Measurements from ENCODE around the gene C10orf90. TPM values are rescaled to one million over a fixed set of nuclear protein-coding genes. Genes with fewer than 3 reads are reported as not detected.
A peak's percentile ranks its signal among the peaks of the same experiment; 100 is the strongest.
"Not testable (repeated sequence)": the region's sequence is repeated elsewhere in the genome, so short reads cannot be mapped to it uniquely, and the experiment has no call there.

C10orf90 gene
- total RNA-seq, 1 donor from 2014 or later = 0.89 TPM

DNA sequence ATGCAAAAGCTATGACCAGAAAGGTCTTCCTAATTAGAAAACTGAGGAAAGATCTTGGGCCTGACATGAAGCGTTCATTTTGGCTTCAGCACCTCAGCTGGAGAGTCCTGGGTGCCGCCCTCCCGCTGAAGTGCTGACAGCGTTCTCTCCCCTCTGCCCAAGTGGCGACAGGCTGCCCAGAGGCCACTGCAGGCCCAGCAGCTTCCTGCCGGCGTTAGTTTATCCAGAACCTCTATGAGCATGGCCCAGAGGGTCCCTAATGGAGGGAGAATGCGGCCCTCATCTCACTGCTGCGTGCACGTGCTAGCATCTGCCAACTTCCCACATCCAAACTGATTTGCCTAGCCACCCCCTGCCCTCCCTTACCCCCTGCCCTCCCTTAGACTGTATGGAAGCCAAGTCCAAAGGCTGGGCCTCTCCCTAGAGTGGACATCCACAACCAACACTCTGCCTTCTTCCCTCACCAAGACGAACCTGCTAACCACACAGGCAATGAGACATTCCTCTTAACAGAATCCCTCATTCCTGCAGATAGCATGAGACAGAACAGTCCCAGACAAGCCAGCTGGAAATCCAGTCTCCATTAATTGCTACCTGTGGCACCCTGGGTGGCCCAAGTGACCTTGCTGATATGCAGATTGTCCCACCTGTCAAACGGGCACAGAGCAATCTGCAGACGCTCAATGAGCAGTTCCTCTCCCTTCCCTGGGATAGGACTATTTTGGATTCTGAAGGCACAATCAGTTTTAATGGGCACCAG, 108.4 kb downstream of the C10orf90 start:
- peak overlapping the region; percentile 37 for H3K4me3 Mint-ChIP-seq
- peaks cover 35% of the 10 kb centered on the region for H3K4me1 Mint-ChIP-seq
- H3K36me3 Mint-ChIP-seq (ENCODE audit: low read depth) = no peaks in the 10 kb centered on the region
- no peak for DNase-seq (ENCODE audit: low read depth, low spot score)
- no peaks in the 10 kb centered on the region for H3K27me3 Mint-ChIP-seq (ENCODE audit: low read depth)
- no peak for TF ChIP-seq CTCF (conservative IDR thresholded peaks at IDR 0.05)
- peaks cover 5% of the 10 kb centered on the region for H3K9me3 Mint-ChIP-seq
- peak overlapping the region; percentile 89 for H3K27ac Mint-ChIP-seq (ENCODE audit: unreplicated experiment)

- peaks cover 35% of the 10 kb centered on the region for H3K4me1 Mint-ChIP-seq
- peak overlapping the region; percentile 11 for H3K4me3 Mint-ChIP-seq
- peaks cover 5% of the 10 kb centered on the region for H3K9me3 Mint-ChIP-seq
- no peaks in the 10 kb centered on the region for H3K27me3 Mint-ChIP-seq (ENCODE audit: low read depth)
- TF ChIP-seq CTCF (conservative IDR thresholded peaks at IDR 0.05) = no peak
- peak overlapping the region; percentile 89 for H3K27ac Mint-ChIP-seq (ENCODE audit: unreplicated experiment)
- H3K36me3 Mint-ChIP-seq (ENCODE audit: low read depth) = no peaks in the 10 kb centered on the region
- peak; percentile 17 for DNase-seq (ENCODE audit: low read depth, low spot score)
These were observed 109.1 kb downstream of the C10orf90 start for GRCh38 chr10:126561294-126561920.

GRCh38 chr10:126558881-126559280, 111.6 kb downstream of the C10orf90 start:
- H3K27me3 Mint-ChIP-seq (ENCODE audit: low read depth) = no peaks in the 10 kb centered on the region
- H3K4me1 Mint-ChIP-seq = peaks cover 27% of the 10 kb centered on the region
- H3K27ac Mint-ChIP-seq (ENCODE audit: unreplicated experiment) = no peak overlapping the region
- H3K4me3 Mint-ChIP-seq = no peak overlapping the region
- no peaks in the 10 kb centered on the region for H3K36me3 Mint-ChIP-seq (ENCODE audit: low read depth)
- DNase-seq (ENCODE audit: low read depth, low spot score) = no peak
- peaks cover 3% of the 10 kb centered on the region for H3K9me3 Mint-ChIP-seq
- TF ChIP-seq CTCF (conservative IDR thresholded peaks at IDR 0.05) = no peak

DNA sequence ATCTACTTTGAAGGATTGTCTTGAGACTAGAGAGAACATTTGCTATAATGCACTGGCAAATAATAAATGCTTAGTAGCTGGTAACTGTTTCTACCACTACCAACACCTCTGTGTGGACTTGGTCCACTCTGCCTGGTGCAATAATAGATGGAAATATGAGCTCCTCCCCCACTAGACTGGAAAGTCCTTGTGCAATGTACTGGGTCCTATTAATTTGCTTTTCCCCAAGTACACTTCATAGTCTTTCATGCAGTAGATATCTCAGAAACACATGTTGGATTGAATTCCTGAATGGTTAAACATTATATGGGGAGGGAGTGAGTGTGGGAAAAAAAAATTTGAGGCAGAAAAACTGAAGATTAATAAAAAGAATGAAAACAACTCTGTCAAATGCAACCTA, 119.3 kb downstream of the C10orf90 start:
- DNase-seq (ENCODE audit: low read depth, low spot score) = no peak
- Mint-ChIP-seq H3K27ac (ENCODE audit: unreplicated experiment) (no peak overlapping the region), H3K27me3 (ENCODE audit: low read depth) (no peaks in the 10 kb centered on the region), H3K4me3 (no peak overlapping the region), H3K9me3 (no peaks in the 10 kb centered on the region), H3K36me3 (ENCODE audit: low read depth) (no peaks in the 10 kb centered on the region), H3K4me1 (peaks cover 6% of the 10 kb centered on the region)
- no peak for TF ChIP-seq CTCF (conservative IDR thresholded peaks at IDR 0.05)

- not testable (repeated sequence) for H3K4me3 Mint-ChIP-seq; DNase-seq (ENCODE audit: low read depth, low spot score); H3K4me1 Mint-ChIP-seq; H3K27me3 Mint-ChIP-seq (ENCODE audit: low read depth); H3K36me3 Mint-ChIP-seq (ENCODE audit: low read depth); H3K9me3 Mint-ChIP-seq; H3K27ac Mint-ChIP-seq (ENCODE audit: unreplicated experiment)
These were observed 119.9 kb downstream of the C10orf90 start for GRCh38 chr10:126550586-126550985.

- Mint-ChIP-seq H3K27me3 (ENCODE audit: low read depth) (no peaks in the 10 kb centered on the region), H3K4me1 (peaks cover 6% of the 10 kb centered on the region), H3K4me3 (no peak overlapping the region), H3K36me3 (ENCODE audit: low read depth) (no peaks in the 10 kb centered on the region), H3K27ac (ENCODE audit: unreplicated experiment) (no peak overlapping the region), H3K9me3 (no peaks in the 10 kb centered on the region)
- TF ChIP-seq CTCF (conservative IDR thresholded peaks at IDR 0.05) = no peak
- no peak for DNase-seq (ENCODE audit: low read depth, low spot score)
These were observed 121.1 kb downstream of the C10orf90 start for GRCh38 chr10:126549344-126549743.

Measured in neural crest cell (in vitro differentiated cells).